Measurements from ENCODE around the gene UGT1A8.

GRCh38 chr2:233793465-233794127, 176.2 kb downstream of the UGT1A8 start:
- TF ChIP-seq EZH2 (IDR thresholded peaks at IDR 0.05; ENCODE audit: insufficient read depth, poor library complexity, severe bottlenecking) (no peak), EZH2phosphoT487 (IDR thresholded peaks at IDR 0.05; ENCODE audit: insufficient read depth, low read depth) (no peak)

Data from GM23248 (cell line).